Breast epithelium (tissue), 3 donors: ENCODE measurements around the gene SNX1.

ENCODE experiments used
- CTCF ChIP-seq, 3 donors: fragments of 450-650 bp; IDR thresholded peaks; one replicate each; pipeline ENCODE4 v1.5.1; 2016 to 2017; ENCODE audit warnings: antibody characterized with exemption in 3 of 3, mild to moderate bottlenecking in 3 of 3, moderate library complexity in 3 of 3
- POLR2A ChIP-seq: fragments of 450-650 bp; IDR thresholded peaks from one replicate; pipeline ENCODE4 v1.6.1; 2016; ENCODE audit warnings: antibody characterized with exemption, mild to moderate bottlenecking, moderate library complexity
- POLR2AphosphoS5 ChIP-seq, 3 donors: sonication (generic); formaldehyde crosslinking; IDR thresholded peaks; one replicate each; pipeline ENCODE4 v1.6.1; 2017; ENCODE audit warnings: antibody characterized with exemption in 3 of 3

GRCh38 chr15:64125978-64126377, 30.2 kb downstream of the SNX1 start:
- no peak for TF ChIP-seq CTCF (IDR thresholded peaks at IDR 0.05)
- TF ChIP-seq POLR2A, result no peak
- TF ChIP-seq POLR2AphosphoS5 (IDR thresholded peaks at IDR 0.05), result no peak
